Endothelial cell of umbilical vein (primary cell): ENCODE results near the gene SPOUT1. TPM values are rescaled to one million over a fixed set of nuclear protein-coding genes. Genes with fewer than 3 reads are reported as not detected.

ENCODE experiments used
- BruUV-seq: library from RNA; stranded (reverse); fragments of 400-500 nt; replicated peaks from 2 replicates; lab custom pipeline; 2021; lab: Mats Ljungman, UMichigan
- CTCF ChIA-PET: fragments of 300-600, 350-600 bp; sonication (Branson Sonifier 250); formaldehyde crosslinking; loops from one replicate; lab custom pipeline; 2021; ENCODE audit warnings: antibody characterized with exemption, inconsistent platforms; lab: Charles Lee
- POLR2A ChIA-PET: fragments of 300-600, 350-600 bp; sonication (Branson Sonifier 250); formaldehyde crosslinking; loops from one replicate; lab custom pipeline; 2021; ENCODE audit warnings: antibody characterized with exemption, inconsistent platforms; lab: Charles Lee
- DNase-seq: peaks from one replicate; pipeline ENCODE4 v3.0.0-alpha.2; 2011; ENCODE audit warnings: low read depth, low spot score
- FAIRE-seq: peaks from 2 replicates; lab custom pipeline; 2011; peaks lifted over from hg19 to GRCh38; lab: Jason Lieb, UNC
- H2AFZ ChIP-seq: 2 replicates; pipeline ENCODE4 v1.6.0; 2012; ENCODE audit warnings: low read depth, low read length, control low read depth, inconsistent platforms
- H3K27ac ChIP-seq: 2 replicates; pipeline ENCODE4 v1.5.1; 2011; ENCODE audit warnings: low read depth, mild to moderate bottlenecking, control low read depth, low read length, moderate library complexity; ENCODE audit not compliant: insufficient read depth
- H3K27me3 ChIP-seq, 2 experiments: 2 replicates each; pipeline versions ENCODE4 v1.6.0 to v1.6.1; 2011; ENCODE audit warnings: low read length in 2 of 2, mixed read lengths in 1 of 2; ENCODE audit not compliant: control insufficient read depth in 2 of 2, insufficient read depth in 2 of 2
- H3K36me3 ChIP-seq, 2 experiments: 2 replicates in 1 of 2; 3 replicates in 1 of 2; pipeline ENCODE4 v1.5.1; 2011; ENCODE audit warnings: low read length in 2 of 2, mild to moderate bottlenecking in 1 of 2, moderate library complexity in 1 of 2; ENCODE audit not compliant: control insufficient read depth in 2 of 2, insufficient read depth in 2 of 2; ENCODE audit errors: extremely low read depth in 1 of 2
- H3K4me1 ChIP-seq: 3 replicates; pipeline ENCODE4 v1.5.1; 2011; ENCODE audit warnings: mild to moderate bottlenecking, low read length; ENCODE audit not compliant: control insufficient read depth, insufficient read depth; ENCODE audit errors: extremely low read depth
- H3K4me2 ChIP-seq: 2 replicates; pipeline ENCODE4 v1.6.1; 2011; ENCODE audit warnings: low read length, control low read depth, mixed read lengths; ENCODE audit not compliant: insufficient read depth
- H3K4me3 ChIP-seq, 3 experiments: fragments of 200-600 bp in 1 of 3; sonication (generic), shearing (Covaris generic) in 1 of 3; replicated peaks in 1 of 3; 2 replicates each; pipeline ENCODE4 v1.5.1; 2011 to 2016; ENCODE audit warnings: control low read depth in 3 of 3, low read length in 3 of 3, mild to moderate bottlenecking in 2 of 3, inconsistent platforms in 1 of 3, low read depth in 1 of 3, moderate library complexity in 1 of 3; ENCODE audit not compliant: insufficient read depth in 1 of 3
- H3K79me2 ChIP-seq: 2 replicates; pipeline ENCODE4 v1.6.0; 2012; ENCODE audit warnings: low read length, inconsistent platforms; ENCODE audit not compliant: control insufficient read depth, insufficient read depth
- H3K9ac ChIP-seq: replicated peaks from 2 replicates; pipeline ENCODE3; 2011; ENCODE audit warnings: low read length, control low read depth; ENCODE audit not compliant: insufficient read depth; ENCODE audit errors: extremely low read depth
- H3K9me1 ChIP-seq: replicated peaks from 3 replicates; pipeline ENCODE4 v1.6.0; 2011; ENCODE audit warnings: mild to moderate bottlenecking, low read length; ENCODE audit not compliant: control insufficient read depth, insufficient read depth; ENCODE audit errors: extremely low read depth
- H3K9me3 ChIP-seq: replicated peaks from 2 replicates; pipeline ENCODE4 v1.5.1; 2012; ENCODE audit warnings: low read length, inconsistent platforms; ENCODE audit not compliant: control insufficient read depth, insufficient read depth
- H4K20me1 ChIP-seq: replicated peaks from 2 replicates; pipeline ENCODE3; 2011; ENCODE audit warnings: mild to moderate bottlenecking, low read length; ENCODE audit not compliant: control insufficient read depth, insufficient read depth; ENCODE audit errors: extremely low read depth
- EZH2 ChIP-seq: IDR thresholded peaks from 2 replicates; pipeline ENCODE4 v1.6.1; 2012; ENCODE audit warnings: borderline replicate concordance, low read depth, mild to moderate bottlenecking, moderate library complexity, low read length, inconsistent platforms; ENCODE audit not compliant: severe bottlenecking
- FOS ChIP-seq: IDR thresholded peaks from 2 replicates; pipeline ENCODE4 v1.6.1; 2011; ENCODE audit warnings: mild to moderate bottlenecking, low read length, moderate library complexity, borderline replicate concordance; ENCODE audit not compliant: insufficient read depth
- GATA2 ChIP-seq: IDR thresholded peaks from 2 replicates; pipeline ENCODE4 v1.7.0; 2011; ENCODE audit warnings: low read depth, mild to moderate bottlenecking, moderate library complexity, mixed read lengths, low read length; ENCODE audit not compliant: insufficient read length, insufficient read depth
- MYC ChIP-seq: IDR thresholded peaks from one replicate; pipeline ENCODE4 v1.6.1; 2011; ENCODE audit warnings: mild to moderate bottlenecking, low read depth, low read length
- POLR2A ChIP-seq: IDR thresholded peaks from 2 replicates; pipeline ENCODE4 v1.6.1; 2012; ENCODE audit warnings: low read depth, mild to moderate bottlenecking, control low read depth, low read length
- dilution Hi-C: fragments of 300-500 bp; cut with MboI; formaldehyde crosslinking; loops from one replicate; pipeline ENCODE4 v1.15.0; 2019; ENCODE audit warnings: low sequenced_read_pairs; ENCODE audit not compliant: extremely low pct_ligation_motif_present
- intact Hi-C: fragments of 100-400 bp; cut with micrococcal nuclease; formaldehyde crosslinking; loops from one replicate; pipeline ENCODE4 v1.10.0; 2022
- polyA plus RNA-seq, 4 experiments: library from polyadenylated mRNA; depleted of rRNA in 3 of 4; stranded (reverse) in 3 of 4; unstranded in 1 of 4; fragments of >200 nt; gene quantifications; 2 replicates each; pipeline versions ENCODE4 v1.2.1 to v1.2.3, GENCODE V29; 2011 to 2012; ENCODE audit warnings: missing spikeins in 1 of 4
- total RNA-seq: library from RNA; stranded (reverse); gene quantifications from 2 replicates; pipeline ENCODE4 v1.2.3, GENCODE V29; 2021
- TF ChIP-seq, protein P1 (sequence below), 2 donors: IDR thresholded peaks; 1 replicate in 1 of 2; 2 replicates in 1 of 2; pipeline ENCODE4 v1.5.1; 2011; ENCODE audit warnings: low read length in 2 of 2, mild to moderate bottlenecking in 2 of 2, moderate library complexity in 2 of 2, control low read depth in 1 of 2, inconsistent platforms in 1 of 2, low read depth in 1 of 2; ENCODE audit not compliant: insufficient read depth in 1 of 2; ENCODE audit errors: extremely low read depth in 1 of 2
- TF ChIP-seq, protein P2 (sequence below): IDR thresholded peaks from 2 replicates; pipeline ENCODE4 v1.6.1; 2011; ENCODE audit not compliant: insufficient read depth, insufficient read length

Gene SPOUT1
- total and polyA plus RNA-seq, 2 donors (not counting 3 experiments of a cell fraction or from before 2014, with no cell fraction given), result 50.4 to 51.6 TPM

DNA sequence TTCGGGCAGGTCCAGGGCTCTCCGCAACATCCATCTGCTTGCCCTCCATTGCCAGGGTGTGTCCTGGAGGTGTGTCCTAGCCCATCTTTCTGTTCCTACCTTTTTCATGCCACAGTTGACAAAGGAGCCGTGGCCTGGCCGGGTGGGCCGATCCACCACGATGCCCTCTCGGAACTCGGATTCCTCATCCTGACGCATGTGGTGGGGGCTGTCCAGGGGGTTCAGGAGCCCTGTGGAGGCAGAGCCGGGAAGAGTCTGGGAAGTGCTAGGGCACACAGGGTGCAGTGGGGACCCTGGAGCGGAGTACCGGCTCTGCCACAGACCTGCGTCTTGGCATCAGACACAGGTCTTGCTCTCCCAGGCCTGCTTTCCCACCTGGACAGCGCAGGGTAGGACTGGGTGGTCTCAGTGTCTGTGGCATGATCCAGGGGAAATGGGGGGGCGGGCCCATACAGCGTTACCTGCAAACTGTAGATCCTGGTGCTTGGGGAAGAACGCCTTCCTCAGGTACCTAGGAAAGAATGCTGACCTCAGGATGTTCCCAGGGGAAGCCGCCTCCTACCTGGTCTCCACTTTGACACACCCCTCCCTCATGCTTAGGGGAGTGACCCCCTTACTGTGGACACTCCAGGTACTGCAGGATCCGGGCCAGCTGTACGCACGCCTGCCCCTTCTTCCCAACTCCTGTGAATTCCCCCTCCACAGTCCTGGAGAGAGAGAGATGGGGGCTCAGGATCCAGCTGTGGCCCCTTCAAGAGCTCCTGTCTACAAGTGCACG, 3.5 kb downstream of the SPOUT1 start:
- Histone ChIP-seq H3K36me3 (peaks cover 5 to 50% of the 10 kb centered on the region in 2 experiments), H3K4me1 (peaks cover 5% of the 10 kb centered on the region), H3K27me3 (no peaks in the 10 kb centered on the region), H3K9ac (no peak overlapping the region), H3K9me1 (no peaks in the 10 kb centered on the region), H3K4me3 (no peak overlapping the region), H3K4me2 (no peak overlapping the region), H3K27ac (no peak overlapping the region), H2AFZ (no peak overlapping the region), H3K79me2 (peaks cover 10% of the 10 kb centered on the region), H4K20me1 (no peaks in the 10 kb centered on the region), H3K9me3 (no peaks in the 10 kb centered on the region)
- FAIRE-seq (no peak), DNase-seq (no peak)
- TF ChIP-seq EZH2 (no peak), MYC (no peak), POLR2A (no peak), GATA2 (no peak), FOS (no peak)
- TF ChIP-seq, protein P1, sequence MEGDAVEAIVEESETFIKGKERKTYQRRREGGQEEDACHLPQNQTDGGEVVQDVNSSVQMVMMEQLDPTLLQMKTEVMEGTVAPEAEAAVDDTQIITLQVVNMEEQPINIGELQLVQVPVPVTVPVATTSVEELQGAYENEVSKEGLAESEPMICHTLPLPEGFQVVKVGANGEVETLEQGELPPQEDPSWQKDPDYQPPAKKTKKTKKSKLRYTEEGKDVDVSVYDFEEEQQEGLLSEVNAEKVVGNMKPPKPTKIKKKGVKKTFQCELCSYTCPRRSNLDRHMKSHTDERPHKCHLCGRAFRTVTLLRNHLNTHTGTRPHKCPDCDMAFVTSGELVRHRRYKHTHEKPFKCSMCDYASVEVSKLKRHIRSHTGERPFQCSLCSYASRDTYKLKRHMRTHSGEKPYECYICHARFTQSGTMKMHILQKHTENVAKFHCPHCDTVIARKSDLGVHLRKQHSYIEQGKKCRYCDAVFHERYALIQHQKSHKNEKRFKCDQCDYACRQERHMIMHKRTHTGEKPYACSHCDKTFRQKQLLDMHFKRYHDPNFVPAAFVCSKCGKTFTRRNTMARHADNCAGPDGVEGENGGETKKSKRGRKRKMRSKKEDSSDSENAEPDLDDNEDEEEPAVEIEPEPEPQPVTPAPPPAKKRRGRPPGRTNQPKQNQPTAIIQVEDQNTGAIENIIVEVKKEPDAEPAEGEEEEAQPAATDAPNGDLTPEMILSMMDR (IDR thresholded peaks at IDR 0.05; ENCODE audit: extremely low read depth in 1 of 2, insufficient read depth in 1 of 2, low read depth in 1 of 2, low read length in 2 of 2), result no peak
- TF ChIP-seq, protein P2, sequence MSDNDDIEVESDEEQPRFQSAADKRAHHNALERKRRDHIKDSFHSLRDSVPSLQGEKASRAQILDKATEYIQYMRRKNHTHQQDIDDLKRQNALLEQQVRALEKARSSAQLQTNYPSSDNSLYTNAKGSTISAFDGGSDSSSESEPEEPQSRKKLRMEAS, result no peak
- intact Hi-C loops, result no loop called here
- BruUV-seq, result no TSS peak
- dilution Hi-C loops, result no loop called here
- POLR2A ChIA-PET, result no interaction called here
- CTCF ChIA-PET, result interaction anchor here (1.9 kb wide), 1 partner anchor 8 kb away, joined by 5 read pairs; the partner anchor contains the start of gene ENDOG
